ENCODE data around the gene MPIG6B. TPM values are rescaled to one million over a fixed set of nuclear protein-coding genes. Genes with fewer than 3 reads are reported as not detected.

Gene MPIG6B
- polyA plus RNA-seq (2011; rRNA removed) (not detected in 2 replicates), polyA plus RNA-seq (2017; fragmentation: RNase III; extraction: RNeasy Plus Mini Kit Qiagen cat#74134 plus additional on column Dnase treatment) (not detected in 3 replicates), polyA minus RNA-seq (2011; rRNA and poly(A)+ RNA removed) (not detected in 2 replicates)
- polyA plus RNA-seq (2012; cell fraction: cytosol; rRNA removed), result not detected in 2 replicates
- not detected in 2 replicates for polyA plus RNA-seq (2012; cell fraction: nucleus; rRNA removed)

- POLR2A ChIA-PET, result interaction anchor here (1.2 kb wide), 1 partner anchor 83 kb away, joined by 3 read pairs; the partner anchor contains the start of gene LSM2
- FAIRE-seq (no peak), DNase-seq (ENCODE audit: low read depth in 1 of 2, low spot score in 1 of 2) (no peak), ATAC-seq (no peak)
- WGBS (ENCODE audit: missing lambda C conversion rate), result 84% methylated on average over 34 of the region's 46 CpGs
- H3K4me2 ChIP-seq, result no peak within 1 kb of the TSS
- no peaks in the 10 kb centered on the region for H3K9me3 ChIP-seq
- H3K27ac ChIP-seq, result no peak within 1 kb of the TSS
- CTCF ChIA-PET, result interaction anchor here (1.1 to 3.9 kb wide), 5 partner anchors 9 to 40 kb away, joined by 3 to 10 read pairs (median 6); partner anchors contain the start of gene CLIC1
- no peak for TF ChIP-seq NPAS2 (CRISPR knock-in tag; IDR thresholded peaks at IDR 0.05; ENCODE audit: borderline replicate concordance)
- no peak for TF ChIP-seq GATA3 (IDR thresholded peaks at IDR 0.05; ENCODE audit: borderline replicate concordance)
- TF ChIP-seq, protein P1, sequence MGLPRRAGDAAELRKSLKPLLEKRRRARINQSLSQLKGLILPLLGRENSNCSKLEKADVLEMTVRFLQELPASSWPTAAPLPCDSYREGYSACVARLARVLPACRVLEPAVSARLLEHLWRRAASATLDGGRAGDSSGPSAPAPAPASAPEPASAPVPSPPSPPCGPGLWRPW (IDR thresholded peaks at IDR 0.05), result no peak
- no peak for TF ChIP-seq MAZ (IDR thresholded peaks at IDR 0.05; ENCODE audit: borderline replicate concordance, low read depth, low read length)
- TF ChIP-seq, protein P2, sequence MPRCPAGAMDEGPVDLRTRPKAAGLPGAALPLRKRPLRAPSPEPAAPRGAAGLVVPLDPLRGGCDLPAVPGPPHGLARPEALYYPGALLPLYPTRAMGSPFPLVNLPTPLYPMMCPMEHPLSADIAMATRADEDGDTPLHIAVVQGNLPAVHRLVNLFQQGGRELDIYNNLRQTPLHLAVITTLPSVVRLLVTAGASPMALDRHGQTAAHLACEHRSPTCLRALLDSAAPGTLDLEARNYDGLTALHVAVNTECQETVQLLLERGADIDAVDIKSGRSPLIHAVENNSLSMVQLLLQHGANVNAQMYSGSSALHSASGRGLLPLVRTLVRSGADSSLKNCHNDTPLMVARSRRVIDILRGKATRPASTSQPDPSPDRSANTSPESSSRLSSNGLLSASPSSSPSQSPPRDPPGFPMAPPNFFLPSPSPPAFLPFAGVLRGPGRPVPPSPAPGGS (IDR thresholded peaks at IDR 0.05), result no peak
- TF ChIP-seq FOXS1 (CRISPR knock-in tag; IDR thresholded peaks at IDR 0.05), result no peak
- TF ChIP-seq ESRRA (IDR thresholded peaks at IDR 0.05; ENCODE audit: borderline replicate concordance, low read length), result no peak
- no peak for TF ChIP-seq ZSCAN20 (CRISPR knock-in tag; IDR thresholded peaks at IDR 0.05)
- TF ChIP-seq TFCP2L1 (CRISPR knock-in tag; IDR thresholded peaks at IDR 0.05), result no peak
- no peak for TF ChIP-seq TP53 (CRISPR knock-in tag; IDR thresholded peaks at IDR 0.05)
- TF ChIP-seq POLR2A (IDR thresholded peaks at IDR 0.05; ENCODE audit: low read length), result no peak
- TF ChIP-seq MAFK (IDR thresholded peaks at IDR 0.05; ENCODE audit: partially characterized antibody), result no peak
- no peak for TF ChIP-seq BHLHE40 (IDR thresholded peaks at IDR 0.05; ENCODE audit: low read depth, low read length)
- no peak for TF ChIP-seq ATOH8 (CRISPR knock-in tag; IDR thresholded peaks at IDR 0.05; ENCODE audit: low read depth)
- no peak for TF ChIP-seq SMC3 (IDR thresholded peaks at IDR 0.05)
- TF ChIP-seq MYC (IDR thresholded peaks at IDR 0.05; ENCODE audit: borderline replicate concordance, low read length), result no peak
- TF ChIP-seq USF2 (IDR thresholded peaks at IDR 0.05), result no peak
- no peak within 1 kb of the TSS for H3K4me3 ChIP-seq
- no peaks in the 10 kb centered on the region for H3K4me1 ChIP-seq
These were observed at the start of gene MPIG6B for GRCh38 chr6:31723245-31723979. TSS of gene MPIG6B (plus strand) at chr6:31723373. CDS start at chr6:31723384, 11 bp downstream.

DNA sequence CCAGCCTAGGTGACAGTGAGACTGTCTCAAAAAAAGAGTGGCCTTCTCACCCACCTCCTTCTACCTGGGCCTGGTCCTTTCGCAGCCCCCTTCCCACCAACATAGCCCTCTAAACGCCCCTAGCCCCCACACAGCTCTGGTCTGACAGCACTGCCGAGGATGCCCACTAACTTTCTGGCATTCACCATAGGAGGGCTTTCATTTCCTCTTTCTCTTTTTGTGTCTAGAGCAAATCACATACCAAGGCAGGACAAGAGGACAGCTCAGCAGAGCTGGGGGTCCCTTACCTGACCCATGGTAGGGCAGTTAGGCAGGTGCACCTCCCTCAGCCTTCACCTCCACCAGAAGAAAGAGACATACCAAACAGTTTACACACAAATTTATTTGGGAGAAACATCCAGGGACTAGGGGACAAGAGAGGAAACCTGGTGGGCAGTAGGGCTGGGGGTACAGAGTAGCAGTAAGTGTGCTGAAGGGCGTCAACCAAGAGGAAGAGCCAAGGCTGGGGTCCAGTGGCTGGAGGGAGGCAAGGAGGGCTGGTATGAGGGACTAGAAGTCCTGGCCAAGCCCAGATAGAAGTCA lies 46.8 kb upstream of the MPIG6B start:
- H3K4me3 ChIP-seq, result no peak overlapping the region
- peaks cover 8% of the 10 kb centered on the region; the same call in 1 of the 3 replicates for H3K4me1 ChIP-seq
- CTCF ChIA-PET, result no interaction called here
- no peak for TF ChIP-seq TP53 (CRISPR knock-in tag; IDR thresholded peaks at IDR 0.05)
- no peak for TF ChIP-seq HOXB5 (CRISPR knock-in tag; IDR thresholded peaks at IDR 0.05)
- TF ChIP-seq GATA3 (IDR thresholded peaks at IDR 0.05; ENCODE audit: borderline replicate concordance), result no peak
- TF ChIP-seq, protein P3, sequence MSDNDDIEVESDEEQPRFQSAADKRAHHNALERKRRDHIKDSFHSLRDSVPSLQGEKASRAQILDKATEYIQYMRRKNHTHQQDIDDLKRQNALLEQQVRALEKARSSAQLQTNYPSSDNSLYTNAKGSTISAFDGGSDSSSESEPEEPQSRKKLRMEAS (IDR thresholded peaks at IDR 0.05), result no peak
- no peak for TF ChIP-seq ZC3H11A (IDR thresholded peaks at IDR 0.05)
- 67% methylated on average over 4 of the region's 4 CpGs for WGBS (ENCODE audit: missing lambda C conversion rate)
- no peaks in the 10 kb centered on the region for H3K9me3 ChIP-seq
- POLR2A ChIA-PET, result no interaction called here
- DNase-seq (ENCODE audit: low read depth in 1 of 2, low spot score in 1 of 2) (no peak), ATAC-seq (no peak), FAIRE-seq (no peak)
- H3K27ac ChIP-seq, result peak overlapping the region; percentile 21 to 34; a peak in 2 of 6 replicates
- peak overlapping the region; percentile 47; the same call in 2 of the 3 replicates for H3K4me2 ChIP-seq
